Hematopoietic multipotent progenitor cell treated with erythropoietin and hydrocortisone succinate and interleukin-3 and kit ligand, for 8 days (in vitro differentiated cells): Measurements from ENCODE around the gene MBD4.
"Not testable (repeated sequence)": the region's sequence is repeated elsewhere in the genome, so short reads cannot be mapped to it uniquely, and the experiment has no call there.

Experiments
- DNase-seq: peaks from one replicate; pipeline ENCODE4 v3.0.0-alpha.2; 2015

MBD4 gene

GRCh38 chr3:129403450-129403849 lies 36.3 kb downstream of the MBD4 start:
- no peak for DNase-seq

GRCh38 chr3:129402616-129403015 lies 37.1 kb downstream of the MBD4 start:
- no peak for DNase-seq

GRCh38 chr3:129402210-129402609 lies 37.5 kb downstream of the MBD4 start:
- no peak for DNase-seq

DNA sequence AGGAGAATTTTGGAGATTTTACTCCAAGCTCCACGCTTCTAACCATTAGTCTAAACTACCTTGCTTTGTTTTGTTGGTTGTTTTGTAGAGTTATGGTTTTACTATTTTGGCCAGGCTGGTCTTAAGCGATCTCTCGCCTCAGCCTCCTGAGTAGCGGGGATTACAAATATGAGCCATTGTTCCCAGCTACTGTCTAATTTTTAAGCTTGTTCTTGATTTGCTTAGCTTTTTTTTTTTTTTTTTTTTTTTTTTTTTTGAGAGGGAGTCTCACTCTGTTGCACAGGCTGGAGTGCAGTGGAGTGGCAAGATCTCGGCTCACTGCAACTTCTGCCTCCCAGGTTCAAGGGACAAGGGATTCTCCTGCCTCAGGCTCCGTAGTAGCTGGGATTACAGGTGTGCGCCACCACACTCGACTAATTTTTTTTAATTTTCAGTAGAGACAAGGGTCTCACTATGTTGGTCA lies 39.8 kb downstream of the MBD4 start:
- no peak for DNase-seq

DNA sequence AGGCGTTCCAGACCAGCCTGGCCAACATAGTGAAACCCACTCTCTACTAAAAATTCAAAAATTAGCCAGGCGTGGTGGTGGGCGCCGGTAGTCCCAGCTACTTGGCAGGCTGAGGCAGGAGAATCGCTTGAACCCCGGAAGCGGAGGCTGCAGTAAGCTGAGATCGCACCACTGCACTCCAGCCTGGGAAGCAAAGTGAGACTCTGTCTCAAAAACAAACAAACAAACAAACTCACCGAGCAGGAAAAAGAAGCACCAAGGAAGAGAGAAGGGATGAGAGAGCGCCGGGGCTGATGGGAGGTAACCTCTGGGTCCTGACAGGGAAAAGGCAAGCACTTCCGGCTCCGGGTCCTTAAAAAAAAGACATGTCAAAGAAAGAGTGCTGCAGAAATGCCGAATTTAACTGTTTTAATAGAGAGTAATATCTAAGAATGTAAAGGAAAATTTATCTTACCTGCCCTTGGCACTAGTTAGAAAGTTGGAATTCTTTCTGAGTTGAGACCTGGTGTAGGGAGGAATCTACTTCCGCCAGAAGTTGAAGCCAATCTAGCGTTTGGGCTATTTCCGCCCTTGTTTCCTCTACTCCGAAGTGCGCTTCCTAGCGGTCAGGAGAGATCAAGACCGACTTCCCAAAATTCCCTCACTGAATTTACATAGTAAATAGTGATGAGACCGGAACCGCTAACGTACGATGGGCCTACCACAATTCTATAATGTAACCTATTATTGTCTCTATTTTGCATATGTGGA lies 40.4 kb downstream of the MBD4 start:
- peak; percentile 99 for DNase-seq

DNA sequence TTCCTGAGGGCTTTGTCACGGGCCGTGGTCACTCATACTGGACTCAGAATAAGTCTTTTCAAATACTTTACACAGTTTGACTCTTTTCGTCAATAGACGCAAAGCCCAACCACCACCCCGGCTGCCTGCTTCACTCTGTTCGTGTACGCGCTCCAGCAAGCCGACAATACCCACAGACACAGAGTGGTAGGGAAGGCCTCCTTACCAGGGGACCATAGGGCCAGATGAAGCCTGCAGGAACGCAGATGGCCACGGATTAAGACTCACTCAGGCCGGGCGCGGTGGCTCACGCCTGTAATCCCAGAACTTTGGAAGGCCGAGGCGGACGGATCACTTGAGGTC lies 41.0 kb downstream of the MBD4 start:
- peak; percentile 48 for DNase-seq

DNA sequence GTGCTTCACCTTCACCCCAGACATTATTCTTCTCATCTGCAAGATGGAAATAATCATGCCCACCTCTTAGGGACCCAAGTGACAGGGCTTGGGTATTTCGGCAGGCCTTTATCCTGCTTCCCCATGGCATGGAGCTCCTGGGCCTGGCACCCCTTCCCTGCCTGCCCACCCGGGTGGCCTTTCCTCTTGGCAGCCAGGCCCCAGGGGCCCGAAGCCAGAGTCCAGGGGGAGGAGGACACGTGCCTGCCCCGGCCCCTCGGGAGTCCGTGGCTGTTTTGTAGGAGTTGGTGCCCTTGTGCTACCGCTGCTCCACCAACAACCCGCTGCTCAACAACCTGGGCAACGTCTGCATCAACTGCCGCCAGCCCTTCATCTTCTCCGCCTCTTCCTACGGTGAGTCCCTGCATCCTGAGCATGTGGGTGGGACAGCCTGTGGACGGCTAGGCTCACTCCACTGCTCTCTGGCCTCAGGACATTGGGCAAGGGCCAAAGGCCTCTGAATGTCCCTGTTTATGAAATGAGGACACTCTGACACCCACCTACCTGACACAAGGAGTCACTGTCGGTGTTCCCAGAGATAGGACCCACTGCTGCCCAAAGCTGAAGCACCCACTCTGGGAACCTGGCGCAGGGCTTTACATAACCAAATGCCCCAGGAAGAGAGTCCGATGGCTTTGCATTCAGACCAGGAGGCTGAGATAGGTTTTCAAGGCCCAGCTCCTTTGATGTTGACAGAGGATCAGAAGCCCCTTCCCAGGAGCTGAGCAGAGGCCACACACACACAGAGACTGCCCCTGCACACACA lies 45.8 kb downstream of the MBD4 start:
- not testable (repeated sequence) for DNase-seq

DNA sequence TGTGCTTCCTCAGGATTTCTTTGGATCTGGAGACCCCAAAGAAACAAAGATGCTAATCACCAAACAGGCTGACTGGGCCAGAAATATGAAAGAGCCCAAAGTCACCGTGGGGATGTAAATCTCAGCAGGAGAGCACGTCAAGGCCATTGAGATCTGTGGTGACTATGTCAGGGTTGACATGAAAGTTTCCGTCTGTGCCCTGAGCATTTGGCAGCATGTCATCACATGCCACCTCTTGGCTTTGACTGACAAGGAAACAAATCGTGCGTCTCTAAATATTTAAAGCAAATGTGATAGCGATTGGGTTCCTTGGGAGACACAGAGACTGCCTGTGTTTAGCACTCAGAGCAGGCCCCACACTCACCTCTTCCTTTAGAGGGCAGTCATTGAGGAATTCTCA lies 46.5 kb downstream of the MBD4 start:
- DNase-seq = no peak

DNA sequence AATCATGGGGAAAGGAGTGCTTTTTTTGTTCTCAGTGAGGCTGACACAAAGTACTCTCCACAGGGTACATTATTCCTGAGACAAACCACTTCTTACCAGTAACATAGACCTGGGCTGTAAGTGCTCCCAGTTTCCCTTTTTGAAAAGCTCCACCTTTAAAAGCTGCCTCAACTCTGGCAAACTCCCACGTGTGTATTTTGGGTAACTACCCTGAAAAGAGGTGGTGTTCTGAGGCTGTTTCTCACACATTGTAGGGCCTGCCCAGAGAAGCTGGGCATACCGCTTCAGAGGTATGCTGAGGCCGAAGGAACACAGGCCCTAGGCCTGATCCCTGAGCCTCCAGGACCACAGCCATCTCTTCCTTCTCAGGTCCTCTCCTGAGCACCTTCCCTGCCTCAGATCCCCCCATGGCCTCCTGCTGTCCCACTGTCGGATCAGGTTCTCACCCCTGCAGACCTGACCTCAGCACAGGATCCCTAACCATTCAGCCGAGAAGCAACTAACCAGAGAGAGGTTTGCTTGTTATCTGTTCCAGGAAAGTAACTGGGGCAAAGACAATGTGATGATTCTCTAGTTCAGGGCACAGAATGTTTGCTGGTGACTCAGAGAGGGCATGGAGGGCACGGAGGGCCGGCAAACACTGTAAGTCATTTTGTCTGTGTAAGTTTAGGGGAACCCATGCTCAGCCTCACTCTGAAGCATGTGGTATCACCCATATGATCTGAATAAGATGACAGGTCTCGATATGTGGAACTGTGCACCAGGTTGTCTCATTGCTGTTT lies 47.5 kb downstream of the MBD4 start:
- not testable (repeated sequence) for DNase-seq

- not testable (repeated sequence) for DNase-seq
Observed at GRCh38 chr3:129391583-129391982, 48.2 kb downstream of the MBD4 start.

DNA sequence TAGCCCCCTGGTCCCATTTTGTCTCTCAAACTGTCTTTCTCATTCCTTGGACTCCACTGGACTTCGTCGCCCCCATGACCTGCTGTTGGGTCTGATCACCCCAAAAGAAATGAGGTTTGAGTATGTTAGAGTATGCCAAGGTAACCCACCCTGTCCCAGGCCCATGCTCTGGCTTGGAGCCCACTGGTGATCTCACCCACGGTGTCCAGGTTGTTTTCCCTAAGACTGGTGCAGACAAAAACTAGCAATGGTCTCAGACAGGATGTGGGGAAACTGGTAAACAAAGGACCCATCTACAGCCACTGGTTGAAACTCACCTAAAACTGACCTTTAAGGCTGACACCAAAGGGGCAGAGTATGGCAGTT lies 50.2 kb downstream of the MBD4 start:
- DNase-seq = no peak

DNA sequence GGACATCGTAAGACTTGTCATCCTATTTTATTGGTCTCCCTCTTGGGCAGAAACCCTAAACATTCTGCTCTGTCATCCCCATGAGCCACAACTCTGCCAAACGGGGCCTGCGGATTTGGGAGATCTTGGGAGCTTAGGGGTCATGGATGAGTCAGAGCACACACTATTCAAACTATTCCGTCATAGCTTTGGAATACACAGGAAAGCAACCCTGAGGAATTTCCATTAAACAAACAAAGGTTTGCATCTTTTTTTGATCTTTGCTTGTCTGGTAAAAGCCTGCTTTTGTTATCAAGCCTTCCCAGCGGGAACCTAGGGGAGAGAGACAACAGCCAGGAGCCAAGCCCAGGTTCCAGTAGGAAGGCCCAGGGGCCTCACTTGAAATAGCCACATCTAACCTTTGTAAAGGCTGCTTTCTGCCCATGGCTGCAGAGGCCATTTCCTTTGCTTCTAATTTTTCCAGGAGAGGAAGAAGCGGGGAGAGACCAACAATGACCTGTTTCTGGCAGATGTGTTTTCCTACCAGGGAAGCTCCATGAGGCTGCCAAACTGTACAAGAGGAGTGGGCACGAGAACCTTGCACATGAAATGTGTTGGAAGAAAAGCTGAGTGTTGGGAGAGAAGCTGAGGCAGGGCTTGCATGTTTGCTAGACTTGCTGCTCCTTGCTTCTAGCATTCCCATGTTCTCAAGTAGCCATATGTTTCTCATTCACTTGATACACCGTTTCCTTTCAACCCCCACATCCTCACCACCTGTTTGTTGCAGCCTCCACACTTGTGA lies 50.8 kb downstream of the MBD4 start:
- DNase-seq = not testable (repeated sequence)

- DNase-seq = no peak
Observed at GRCh38 chr3:129387487-129387886, 52.3 kb downstream of the MBD4 start.

DNA sequence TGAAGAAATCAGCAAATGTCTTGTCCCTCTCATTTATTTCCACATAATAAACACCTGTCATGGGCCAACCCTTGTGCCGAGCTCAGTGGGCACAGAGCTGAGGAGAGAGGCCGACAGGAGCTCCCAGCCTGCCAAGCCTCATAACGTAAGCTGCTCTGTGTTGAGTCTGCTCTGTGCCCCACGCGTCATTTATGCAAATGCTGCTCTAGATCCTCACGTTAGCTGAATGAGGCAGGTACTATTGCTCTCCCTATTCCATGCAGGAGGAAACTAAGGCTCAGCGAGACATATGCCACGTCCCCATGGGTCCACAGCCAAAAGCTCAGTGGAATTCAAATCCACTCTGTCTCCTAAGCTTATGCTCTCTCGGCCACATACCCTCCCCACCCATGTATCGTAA lies 52.8 kb downstream of the MBD4 start:
- no peak for DNase-seq

GRCh38 chr3:129385507-129385906 lies 54.2 kb downstream of the MBD4 start:
- DNase-seq = peak; percentile 89

DNA sequence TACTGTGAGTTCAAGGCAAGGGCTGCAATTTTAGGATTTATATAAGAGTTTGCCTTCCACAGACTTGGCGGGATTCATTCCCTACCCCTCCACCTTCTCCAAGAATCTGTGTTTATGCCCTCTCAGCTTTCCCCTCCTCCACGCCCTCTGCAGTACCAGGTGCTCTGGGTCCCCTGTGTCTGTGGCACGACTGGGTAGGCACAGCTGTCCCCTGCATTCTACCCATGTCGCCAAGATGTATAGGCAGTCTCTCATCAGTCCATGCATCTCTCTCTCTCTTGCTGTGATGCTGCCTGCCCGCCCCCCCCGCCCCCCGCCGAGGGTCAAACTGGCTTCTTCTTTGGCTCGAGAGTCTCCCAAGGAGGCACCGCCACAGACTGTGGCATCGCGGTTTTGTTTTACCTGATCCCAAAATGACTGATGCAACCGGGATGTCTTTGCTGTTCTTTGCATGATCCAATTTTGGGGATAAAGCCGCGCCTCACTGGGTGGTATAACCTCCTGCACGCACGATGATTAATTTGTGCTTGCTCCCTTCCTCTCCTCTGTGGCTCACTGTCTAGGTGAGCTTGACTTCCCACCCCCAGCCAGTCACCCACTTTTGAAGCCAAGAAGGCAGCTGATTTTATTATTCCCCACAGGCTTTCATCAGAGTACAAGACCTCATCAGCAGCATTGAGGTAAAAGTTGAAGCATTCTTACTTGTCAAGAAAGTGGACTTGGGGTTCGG lies 55.0 kb downstream of the MBD4 start:
- DNase-seq = no peak

DNA sequence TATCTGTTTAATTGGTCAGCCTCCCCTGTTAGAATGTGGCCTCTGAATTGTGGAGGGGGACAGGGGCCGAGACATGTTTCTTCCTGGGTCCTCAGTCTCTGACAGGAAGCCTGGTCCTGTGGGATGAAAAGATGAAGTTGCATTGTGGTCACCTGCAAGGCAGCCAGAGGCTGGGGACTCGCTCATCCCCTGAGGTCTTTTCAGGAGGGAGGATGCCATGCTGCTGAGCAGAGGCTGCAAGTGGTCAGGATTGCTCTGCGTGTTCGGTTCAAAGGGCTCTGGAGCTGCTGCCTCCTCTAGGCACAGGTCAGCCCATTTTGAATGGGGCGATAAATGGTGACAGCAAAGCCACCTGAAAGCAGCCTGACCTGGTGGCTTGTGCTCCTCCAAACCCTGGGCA lies 55.6 kb downstream of the MBD4 start:
- not testable (repeated sequence) for DNase-seq

- peak; percentile 84 for DNase-seq
Observed at GRCh38 chr3:129383292-129383860, 56.4 kb downstream of the MBD4 start.

GRCh38 chr3:129382366-129382765 lies 57.4 kb downstream of the MBD4 start:
- DNase-seq = no peak
